COLO668 (cell line): ENCODE data around the gene NGDN.

ENCODE experiments used
- DNase-seq: peaks from one replicate; lab custom pipeline; 2025; ENCODE audit not compliant: unreplicated experiment; lab: John Stamatoyannopoulos, UW

The NGDN gene

DNA sequence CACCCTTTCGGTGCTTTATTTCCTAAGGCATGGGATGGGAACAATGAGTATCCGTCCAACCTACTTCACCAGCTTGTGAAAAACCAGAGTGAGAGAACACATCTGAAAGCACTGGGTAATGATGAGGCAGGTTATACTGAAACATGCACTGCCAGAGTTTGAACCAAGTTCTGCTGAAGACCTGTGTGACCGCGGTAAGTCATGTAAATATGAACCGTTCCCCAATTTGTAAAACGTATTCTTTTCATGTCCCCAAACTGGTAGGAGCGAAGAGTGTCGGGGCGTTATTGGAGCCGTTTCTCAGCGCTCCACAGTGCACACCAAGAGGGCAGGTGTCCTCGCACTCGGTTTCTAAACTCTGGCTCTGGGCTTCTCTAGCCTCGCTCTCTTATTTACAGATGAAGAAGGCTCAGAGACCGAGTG lies 788 bp upstream of the NGDN start:
- DNase-seq = no peak

DNA sequence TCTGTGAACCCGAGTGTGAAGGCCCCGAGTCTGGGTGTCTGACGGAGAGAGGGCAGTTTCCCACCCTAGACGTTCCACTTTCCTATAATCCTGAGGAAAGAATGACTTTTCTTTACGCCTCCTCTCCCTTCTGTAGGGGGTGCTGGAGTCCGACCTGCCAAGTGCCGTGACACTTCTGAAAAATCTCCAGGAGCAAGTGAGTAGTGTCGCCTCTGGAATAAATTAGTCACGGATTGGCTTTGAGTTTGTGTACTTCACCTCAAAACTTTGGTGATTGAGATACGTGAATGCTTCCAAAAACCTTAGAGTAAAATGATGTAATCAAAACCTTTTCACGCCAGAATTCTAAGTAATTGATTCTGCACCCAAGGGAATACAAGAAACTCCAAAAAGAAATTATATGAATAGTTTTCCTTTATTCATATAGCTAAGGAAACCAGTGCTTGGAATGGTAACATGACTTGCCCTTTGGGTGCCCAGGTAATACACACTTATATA lies 452 bp downstream of the NGDN start:
- no peak for DNase-seq

DNA sequence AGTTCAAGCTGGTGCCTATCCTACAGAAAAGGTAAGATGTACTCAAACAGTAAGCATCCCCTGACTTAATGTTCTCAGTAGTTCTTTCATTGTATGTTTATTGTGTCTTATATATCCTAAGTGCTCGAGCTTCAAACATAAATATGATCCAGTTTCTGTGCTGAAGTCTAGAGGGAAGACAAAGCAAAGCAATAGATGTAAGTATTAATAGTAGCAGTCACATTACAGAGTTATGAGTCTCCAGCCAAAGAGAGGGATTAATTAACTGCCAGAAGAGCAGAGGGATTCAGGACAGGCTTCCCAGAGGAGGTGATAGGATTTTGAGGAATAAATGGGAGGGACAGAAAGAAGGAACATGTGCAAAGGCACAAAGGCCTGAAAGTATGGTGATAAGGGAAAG lies 1.4 kb downstream of the NGDN start:
- DNase-seq = no peak

DNA sequence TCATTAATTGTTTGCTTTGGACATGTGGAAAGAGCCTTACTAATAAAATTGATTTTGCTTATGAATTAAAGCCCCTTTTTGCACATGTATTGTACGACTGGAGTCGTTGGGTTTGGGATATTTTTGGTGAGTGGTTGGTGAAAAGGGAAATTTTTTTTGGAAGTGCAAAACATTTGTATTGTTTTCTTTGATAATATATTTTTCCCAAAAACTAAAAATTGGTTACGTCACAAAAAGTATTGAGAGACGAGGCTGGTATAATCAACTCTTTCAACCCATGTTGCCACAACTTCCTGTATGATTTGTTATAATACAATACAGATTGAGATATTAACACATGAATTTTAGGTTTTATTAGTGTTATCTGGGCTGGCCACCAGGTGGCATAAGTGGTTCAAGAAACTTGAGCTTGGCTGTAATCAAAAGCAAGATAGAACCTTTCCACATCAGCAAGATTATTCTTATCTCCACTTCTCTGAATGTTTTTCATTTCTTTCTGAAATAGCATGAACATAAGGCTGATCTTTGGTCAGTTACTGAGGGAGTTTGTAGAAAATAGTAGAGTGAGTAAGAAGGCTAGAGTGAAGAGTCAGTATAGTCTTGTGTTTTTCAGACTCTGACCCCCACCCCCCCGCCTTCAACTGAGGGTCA lies 8.7 kb downstream of the NGDN start:
- peak; percentile 63 for DNase-seq

DNA sequence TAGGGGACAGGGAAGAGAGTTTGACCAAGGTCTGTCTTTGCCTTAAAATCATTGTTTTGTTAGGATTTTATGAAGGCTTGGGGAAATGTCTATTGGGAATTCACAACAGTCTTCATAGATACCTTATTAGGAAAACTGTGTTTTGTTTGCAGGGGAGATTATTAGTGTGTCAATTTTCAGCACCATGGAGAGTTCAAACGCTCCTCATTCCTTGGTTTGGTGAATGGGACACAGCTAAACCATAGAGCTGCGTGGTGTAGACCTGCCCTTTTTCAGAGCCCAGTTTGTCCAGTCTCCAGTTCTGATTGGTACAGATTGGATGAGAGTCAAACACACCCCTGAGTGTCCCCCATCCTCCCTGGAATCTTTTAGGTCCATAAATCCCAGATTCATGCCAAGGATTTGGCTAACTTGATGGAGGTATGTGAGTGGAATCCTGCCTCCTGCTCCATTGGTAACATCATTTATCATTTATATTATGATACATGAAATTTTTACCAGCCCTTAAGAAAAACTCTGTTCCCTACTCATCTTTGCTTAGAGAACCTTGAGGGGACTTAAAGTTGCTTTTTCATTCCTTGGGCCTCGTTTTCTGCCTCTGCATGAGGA lies 12.0 kb downstream of the NGDN start:
- no peak for DNase-seq

DNA sequence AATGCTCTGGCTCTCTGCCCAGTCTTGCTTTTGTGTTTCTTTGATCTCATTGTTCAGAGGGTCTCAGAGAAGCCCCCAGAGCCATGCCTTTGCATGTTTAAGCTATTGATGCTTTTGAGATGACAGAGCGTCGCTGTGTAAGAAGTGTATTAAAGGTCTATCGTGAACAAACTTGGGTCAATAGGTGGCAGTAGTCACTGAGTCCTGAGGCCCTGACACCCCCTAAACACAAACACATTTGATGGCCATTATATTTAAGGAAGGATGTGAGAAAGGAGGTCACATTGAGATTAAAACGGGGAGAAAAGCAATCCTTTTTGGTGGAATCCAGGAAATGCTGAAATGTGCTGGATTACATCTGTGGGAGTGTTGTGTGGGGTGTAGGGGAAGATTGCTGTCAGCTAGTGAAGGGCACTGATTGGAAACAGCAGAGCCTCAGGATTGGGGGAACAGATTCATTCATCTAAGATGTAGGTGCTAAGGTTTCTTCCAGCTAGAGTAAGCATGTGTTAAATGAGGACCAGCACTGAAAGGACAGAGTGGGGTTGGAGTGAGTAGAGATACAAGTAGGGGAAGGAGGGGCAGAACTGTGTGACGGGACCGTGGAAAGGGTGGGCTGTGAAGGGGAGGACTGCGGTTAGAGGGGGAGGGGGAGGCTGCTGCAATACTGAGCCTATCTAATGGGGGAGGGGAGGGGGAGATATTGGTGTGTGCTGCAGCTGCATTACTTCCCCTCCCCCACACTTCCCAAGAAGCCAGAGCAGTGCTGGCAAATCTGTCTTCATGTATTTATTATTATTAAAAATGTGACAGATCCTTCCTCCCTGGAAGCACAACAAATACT lies 12.7 kb downstream of the NGDN start:
- DNase-seq = no peak

DNA sequence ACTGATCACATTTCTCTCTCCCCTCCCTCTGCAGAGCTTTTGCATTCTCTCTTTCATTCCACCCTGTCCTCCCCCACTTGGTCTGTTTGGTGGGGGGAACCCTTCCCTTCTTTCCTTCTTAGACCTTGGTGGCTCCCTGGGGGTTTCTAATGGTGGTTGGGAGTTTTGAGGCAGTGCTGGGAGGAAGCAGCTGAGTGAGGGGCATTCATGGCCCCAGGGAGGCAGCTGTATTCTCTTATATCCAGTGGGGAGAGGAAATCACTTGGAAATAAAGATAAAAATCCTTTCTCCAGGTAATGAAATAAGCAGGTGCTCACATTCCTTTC lies 13.3 kb downstream of the NGDN start:
- DNase-seq = no peak

DNA sequence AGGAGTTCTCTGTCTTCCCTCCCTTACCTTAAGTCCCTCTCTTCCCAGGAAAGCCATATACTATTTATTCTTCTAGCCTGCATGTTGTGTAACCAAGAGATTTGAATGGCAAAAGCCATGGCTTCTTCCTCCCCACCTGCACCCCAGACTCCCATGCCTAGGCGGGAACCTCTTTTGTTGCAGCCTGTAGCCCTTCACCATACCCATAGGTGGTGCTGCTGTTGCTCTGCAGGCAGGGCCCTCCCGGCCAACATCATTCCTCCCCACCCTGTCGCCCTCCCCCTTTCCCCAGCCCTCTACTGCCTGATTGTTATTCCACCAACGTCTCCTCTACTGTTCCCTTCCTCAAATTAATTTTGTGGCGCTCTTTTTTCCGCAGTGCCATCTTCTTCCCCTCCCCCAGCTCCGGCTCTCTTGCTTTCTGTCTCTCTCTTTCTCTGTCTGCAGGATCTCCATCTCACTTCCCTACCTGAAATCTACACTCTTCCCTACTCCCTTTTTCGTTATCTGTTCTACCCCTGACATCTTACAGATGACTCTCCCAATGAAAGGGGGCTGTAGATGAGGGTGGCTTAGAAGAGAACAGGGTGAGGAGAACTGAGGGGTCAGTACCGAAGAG lies 13.8 kb downstream of the NGDN start:
- DNase-seq = peak; percentile 18

DNA sequence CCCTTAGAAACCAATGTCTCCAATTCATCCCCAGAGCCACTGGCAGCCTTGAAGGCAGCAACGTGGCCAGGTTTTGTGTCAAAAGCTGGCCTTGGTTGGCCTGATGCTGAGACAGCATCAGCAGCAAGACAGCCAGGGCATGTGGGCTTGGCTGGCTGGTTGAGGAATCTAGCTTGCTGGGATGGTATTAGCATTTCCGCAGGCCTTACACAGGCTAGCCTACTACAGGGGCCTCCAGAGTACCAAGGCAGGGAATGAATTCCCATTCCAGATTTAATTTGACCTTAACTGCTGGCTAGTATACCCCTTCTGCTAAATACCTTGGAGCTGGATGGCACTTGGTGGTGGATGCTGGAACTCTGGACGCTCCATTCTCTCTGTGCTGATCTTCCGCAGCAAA lies 15.8 kb downstream of the NGDN start:
- no peak for DNase-seq

DNA sequence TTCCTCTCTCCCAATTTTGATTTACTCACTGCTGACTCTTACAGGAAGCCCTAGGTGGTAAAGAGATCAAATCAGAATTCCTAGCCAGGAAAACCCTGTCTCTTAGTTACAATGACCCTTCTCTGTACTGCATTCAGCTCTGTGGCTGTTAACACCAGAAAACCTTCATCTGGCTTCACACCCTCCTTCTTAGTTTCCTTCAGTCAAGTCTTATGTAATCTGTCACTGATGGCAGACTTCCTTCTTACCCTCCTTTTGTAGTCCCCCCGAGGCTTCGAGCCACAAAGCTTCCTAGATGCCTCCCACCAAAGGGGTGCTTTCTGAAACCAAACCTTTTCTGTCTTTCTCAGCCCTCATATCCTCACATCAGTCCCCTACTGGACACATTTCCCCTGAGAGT lies 16.5 kb downstream of the NGDN start:
- no peak for DNase-seq

DNA sequence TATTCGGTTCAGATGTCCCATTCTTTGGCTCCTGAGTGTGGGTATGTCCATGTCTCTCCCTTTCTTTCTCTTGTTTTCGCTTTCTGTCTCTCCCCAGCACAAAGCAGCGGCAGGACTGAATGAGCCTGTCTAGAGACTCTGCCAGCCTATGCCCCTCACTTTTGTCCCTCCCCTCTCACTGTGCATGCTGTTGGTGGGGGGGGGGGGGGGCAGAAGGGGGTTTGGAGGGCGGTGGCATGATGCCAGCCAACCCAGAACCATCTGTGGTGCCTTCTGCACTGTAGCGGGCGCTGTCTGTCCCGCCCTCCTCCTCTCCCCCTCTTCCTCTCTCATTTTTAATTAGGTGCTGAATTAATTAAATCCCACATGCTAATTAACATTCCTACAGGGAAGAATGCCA lies 17.7 kb downstream of the NGDN start:
- DNase-seq = no peak

DNA sequence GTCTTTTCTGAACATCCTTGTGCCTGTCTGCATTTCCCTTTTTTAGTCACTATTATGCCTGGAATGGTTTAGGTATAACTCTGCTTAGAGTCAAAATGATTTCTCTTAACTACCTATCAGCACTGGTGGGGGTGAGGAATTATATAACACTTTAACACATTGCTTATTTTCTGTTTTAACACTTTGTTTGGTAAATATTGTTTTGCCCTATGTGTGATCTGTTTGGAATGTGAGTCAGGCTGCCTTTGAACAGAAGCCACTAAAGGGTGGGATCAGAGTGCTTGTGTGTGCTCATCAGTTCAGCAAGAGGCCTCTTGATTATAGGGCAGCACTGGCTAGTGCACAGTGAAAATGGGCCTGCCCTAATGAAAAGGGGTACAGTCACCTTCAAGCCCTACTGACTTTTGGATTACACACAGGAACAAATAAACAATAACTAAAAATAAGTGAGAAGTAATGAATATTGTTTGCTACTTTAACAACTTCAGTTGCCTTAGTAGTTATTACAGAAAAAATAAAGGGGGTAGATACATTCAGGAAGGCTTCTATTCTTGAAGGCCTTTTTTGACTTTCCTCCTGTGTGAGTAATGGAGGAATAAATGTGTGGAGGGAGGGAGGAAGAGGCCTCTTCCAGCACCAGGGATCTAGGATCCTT lies 23.2 kb downstream of the NGDN start:
- DNase-seq = no peak

DNA sequence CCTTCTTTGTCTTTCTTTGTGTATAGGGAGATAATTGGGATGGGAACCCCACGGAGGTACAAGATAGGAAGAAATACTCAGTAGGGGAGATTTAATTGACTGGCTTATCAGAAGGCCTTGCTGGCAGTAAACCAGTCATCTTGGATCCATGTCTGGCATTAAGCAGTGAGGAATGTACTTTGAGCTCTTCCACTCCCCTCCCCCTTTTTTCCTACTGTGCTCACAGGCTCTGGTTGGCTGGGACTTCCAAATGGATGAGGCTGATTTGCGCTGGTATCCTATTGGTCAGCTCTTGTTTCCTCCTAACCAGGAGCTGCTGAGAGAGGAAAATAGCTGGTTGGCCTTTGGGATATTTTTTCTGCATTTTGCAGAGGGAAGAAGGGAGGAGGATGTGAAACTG lies 24.7 kb downstream of the NGDN start:
- no peak for DNase-seq

DNA sequence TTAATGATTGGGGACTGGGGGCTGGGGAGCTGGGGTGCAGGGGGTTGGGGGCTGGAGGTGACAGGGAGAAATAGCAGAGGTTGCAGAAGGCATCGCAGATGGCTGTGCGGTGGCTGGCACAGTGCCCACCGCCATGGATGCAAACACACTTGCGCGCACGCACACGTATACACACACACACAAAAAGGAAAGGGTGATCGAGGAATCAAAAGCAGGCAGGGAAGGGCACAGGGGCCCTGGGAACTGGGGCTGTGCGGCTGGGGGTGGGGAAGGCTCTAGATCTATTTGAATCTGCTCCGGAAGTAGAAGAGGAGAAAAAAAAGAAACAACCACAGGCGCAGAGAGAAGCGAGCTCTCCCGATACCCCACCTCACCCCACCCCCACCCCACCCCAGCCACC lies 42.7 kb downstream of the NGDN start:
- DNase-seq = peak; percentile 25

DNA sequence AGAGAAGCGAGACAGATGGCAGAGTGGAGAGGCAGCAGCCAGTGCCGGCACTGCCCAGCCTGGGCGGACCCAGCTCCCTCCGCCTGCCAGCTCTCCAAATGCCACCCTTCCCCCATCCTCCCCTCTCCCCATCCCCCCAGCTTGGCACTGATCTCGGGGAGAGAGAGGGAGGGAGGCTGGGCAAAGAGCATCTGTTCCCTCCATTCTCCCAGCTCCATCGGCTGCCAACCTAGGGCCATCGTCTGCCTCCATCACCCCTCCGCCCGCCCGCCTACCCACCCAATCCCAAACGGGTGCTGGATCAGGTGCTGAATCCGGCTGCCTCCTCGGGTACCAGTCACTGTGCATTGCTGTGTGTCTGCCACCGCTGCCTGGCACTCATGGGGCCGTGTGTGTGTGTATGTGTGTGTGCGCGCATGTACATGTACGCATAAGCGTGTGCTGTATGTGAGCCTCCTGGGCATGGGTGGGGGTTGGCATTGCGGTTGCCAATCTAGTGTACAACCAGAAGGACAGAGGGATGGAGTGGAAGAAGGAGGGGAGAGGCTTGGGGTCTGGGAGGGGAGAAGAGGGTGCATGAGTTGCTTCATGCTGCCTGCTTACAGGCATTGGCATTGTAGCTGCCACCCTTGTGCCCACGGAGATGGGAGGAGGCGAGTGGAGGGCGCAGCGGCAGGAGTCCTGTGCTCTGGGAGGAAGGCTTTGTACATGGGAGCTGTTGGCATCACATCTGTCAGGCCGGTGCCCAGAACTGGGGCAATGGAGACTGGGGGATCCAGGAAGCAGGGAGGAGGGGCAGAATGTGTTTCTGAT lies 43.7 kb downstream of the NGDN start:
- no peak for DNase-seq

DNA sequence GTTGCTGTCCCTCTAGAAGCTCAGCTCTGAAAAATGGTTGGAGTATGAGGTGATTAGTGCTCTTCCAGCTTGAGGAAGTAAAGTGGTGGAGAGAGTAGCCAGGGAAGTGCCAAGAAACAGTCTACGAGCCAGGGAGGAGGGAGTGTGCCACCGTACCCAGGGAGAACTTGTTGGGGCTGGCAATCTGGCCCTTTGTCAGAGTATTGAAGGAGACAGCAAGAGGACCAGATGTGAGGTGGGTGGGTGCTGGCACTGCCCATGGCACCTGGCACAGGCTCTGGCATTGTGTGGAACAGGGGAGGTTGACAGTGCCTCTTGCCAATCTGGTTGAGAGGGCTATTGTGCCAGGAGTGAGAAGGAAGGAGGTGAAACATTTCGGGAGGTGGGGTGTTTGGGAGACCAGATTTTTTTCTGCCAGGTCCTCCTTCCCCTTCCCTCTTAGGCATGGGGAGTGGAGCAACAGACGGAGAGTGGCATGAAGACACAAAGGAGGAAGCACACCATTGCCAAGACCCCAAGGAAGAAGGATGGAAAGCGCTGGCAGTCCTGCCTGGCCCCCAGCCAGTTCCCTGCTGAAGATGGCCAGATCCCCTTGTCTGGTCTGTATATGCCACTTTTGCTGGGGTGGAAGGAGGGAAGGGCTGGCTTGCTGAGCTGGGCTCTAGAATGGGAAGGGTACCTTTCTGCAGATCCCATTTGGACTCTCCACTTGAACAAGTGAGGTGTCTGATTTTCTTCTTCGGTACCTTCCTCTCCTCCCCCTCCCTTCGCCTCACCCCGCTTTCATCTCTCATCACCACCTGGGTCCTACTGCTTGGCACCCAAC lies 44.5 kb downstream of the NGDN start:
- no peak for DNase-seq

DNA sequence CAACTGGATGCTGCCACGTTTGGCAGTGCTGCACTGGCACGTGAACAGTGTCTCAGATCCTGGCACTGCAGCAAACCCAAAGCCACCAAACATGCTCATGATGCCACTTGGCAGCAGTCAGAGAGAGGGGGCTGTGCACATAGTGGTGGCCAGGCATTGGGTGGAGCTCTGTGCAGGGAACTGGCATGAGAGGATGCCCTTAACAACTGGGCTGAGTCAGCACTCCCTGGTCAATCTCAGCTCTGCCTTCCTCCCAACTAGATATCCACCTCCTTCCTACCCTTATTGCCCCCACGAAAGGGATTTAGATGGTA lies 45.1 kb downstream of the NGDN start:
- DNase-seq = no peak

DNA sequence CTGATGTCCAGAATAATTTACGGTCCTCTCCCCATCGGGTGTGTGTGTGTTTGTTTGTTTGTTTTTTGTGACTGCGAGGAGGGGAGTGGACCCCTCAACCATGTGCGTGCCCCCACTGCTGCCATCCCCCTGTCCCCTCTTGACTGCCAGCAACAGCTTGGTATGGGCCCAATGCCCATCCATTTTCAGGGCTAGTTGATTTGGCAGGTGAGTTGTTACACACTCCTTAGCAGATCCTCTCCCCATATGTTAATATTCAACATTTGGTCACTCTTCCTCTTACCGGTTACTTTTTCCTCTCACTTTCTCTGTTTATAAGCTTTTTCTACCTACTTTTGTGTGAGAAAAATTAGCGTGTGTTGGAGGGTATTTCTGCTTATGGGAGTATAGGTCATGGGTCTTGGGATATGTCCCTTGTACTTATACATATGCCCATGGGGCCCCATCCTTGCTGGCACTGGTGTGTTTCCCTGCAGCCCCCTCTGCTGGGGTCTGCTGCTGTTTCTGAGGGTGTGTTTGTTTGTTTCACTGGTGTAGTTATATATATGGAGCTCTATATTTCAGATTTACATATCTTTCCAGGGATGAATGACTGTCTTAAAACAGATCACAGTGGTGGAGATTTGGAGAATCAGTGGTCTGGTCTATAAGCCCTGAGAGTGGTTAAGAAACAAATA lies 48.3 kb downstream of the NGDN start:
- DNase-seq = no peak

DNA sequence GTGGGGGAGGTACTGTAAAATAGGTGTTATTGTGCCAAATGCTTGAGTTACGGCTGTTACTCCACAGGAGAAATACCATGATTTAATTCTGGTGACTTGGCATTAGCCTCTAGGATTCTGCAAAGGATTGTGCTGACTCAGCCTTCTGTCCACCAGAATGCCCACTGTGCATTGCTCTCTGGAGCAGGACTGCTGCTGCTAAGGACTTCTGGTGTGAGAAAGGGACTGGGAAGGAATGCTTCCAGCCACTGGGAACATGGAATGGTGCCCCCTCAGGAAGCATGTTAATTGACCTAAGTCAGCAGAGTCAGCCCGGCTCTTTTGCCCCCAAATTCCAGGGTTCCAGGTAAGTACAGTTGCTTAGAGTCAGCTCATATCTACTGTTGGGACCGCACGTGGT lies 49.2 kb downstream of the NGDN start:
- DNase-seq = no peak
